GM12891 (cell line): ENCODE measurements around the gene NLRC4.

Experiments used
- PAX5 ChIP-seq: IDR thresholded peaks from 2 replicates; pipeline ENCODE4 v1.6.1; 2011; ENCODE audit warnings: low read length, moderate library complexity, mild to moderate bottlenecking; ENCODE audit not compliant: insufficient read depth, severe bottlenecking
- POLR2A ChIP-seq: IDR thresholded peaks from 2 replicates; pipeline ENCODE4 v1.6.1; 2011; ENCODE audit warnings: low read depth, low read length, control low read depth
- POLR2AphosphoS5 ChIP-seq: IDR thresholded peaks from 2 replicates; pipeline ENCODE4 v1.6.1; 2011; ENCODE audit warnings: low read depth, low read length, control low read depth
- POU2F2 ChIP-seq: IDR thresholded peaks from 2 replicates; pipeline ENCODE4 v1.6.1; 2011; ENCODE audit warnings: low read depth, mild to moderate bottlenecking, control low read depth, low read length, moderate library complexity
- SPI1 ChIP-seq: IDR thresholded peaks from 2 replicates; pipeline ENCODE4 v1.6.1; 2011; ENCODE audit warnings: low read depth, low read length, control low read depth
- TAF1 ChIP-seq: IDR thresholded peaks from 2 replicates; pipeline ENCODE4 v1.6.1; 2011; ENCODE audit warnings: low read depth, low read length, control low read depth

DNA sequence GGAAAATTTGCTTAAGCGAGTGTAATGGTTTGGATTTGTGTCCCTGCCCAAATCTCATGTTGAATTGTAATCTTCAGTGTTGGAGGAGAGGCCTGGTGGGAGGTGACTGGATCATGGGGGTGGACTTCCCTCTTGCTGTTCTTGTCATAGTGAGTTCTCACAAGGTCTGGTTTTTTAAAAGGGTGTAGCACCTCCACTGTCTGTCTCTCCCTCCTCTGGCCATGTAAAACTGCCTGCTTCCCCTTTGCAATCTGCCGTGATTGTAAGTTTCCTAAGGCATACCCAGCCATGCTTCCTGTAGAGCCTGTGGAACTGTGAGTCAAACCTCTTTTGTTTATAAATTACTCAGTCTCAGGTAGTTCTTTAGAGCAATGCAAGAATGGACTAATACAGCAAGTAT is 19.6 kb upstream of the NLRC4 start:
- no peak for TF ChIP-seq POLR2A
- no peak for TF ChIP-seq POLR2AphosphoS5
- TF ChIP-seq TAF1 = no peak
- 0 out of 2 replicates have a peak, but pooled peaks have one; percentile 13 for TF ChIP-seq SPI1
- TF ChIP-seq PAX5 = no peak
- no peak for TF ChIP-seq POU2F2
